ENCODE measurements around the gene ANKS6. TPM values are rescaled to one million over a fixed set of nuclear protein-coding genes. Genes with fewer than 3 reads are reported as not detected.

The ANKS6 gene
- total and polyA plus RNA-seq, 7 donors = 2.5 to 6.2 (median 4.7) TPM

DNA sequence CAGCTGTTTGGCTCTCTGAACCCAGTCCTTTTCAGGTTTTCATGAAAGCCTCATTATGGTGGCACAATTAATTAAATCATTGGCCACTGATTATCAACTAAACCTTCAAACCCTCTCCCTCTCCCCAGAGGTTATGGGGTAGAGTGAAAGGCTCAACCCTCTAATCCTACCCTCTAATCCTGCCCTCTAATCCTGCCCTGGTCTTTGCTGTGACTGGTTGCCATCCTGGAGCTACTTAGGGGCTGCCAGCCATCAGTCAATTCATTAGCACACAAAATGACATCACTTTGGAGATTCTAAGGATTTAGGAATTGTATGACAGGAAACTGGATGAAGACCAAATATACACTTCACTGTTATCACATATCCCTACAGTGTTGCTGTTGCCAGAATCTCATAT is 36.1 kb downstream of the ANKS6 start:
- H3K9me3 ChIP-seq = peaks cover 12% of the 10 kb centered on the region
- intact Hi-C loops (cut with DNase I) = no loop called here
- H3K4me1 ChIP-seq = no peaks in the 10 kb centered on the region
- H3K36me3 ChIP-seq (ENCODE audit: insufficient read depth in 1 of 2, low read depth in 1 of 2) = peaks cover 3 to 45% of the 10 kb centered on the region in 2 donors
- ATAC-seq (no peak), DNase-seq (no peak)
- TF ChIP-seq, protein P1, sequence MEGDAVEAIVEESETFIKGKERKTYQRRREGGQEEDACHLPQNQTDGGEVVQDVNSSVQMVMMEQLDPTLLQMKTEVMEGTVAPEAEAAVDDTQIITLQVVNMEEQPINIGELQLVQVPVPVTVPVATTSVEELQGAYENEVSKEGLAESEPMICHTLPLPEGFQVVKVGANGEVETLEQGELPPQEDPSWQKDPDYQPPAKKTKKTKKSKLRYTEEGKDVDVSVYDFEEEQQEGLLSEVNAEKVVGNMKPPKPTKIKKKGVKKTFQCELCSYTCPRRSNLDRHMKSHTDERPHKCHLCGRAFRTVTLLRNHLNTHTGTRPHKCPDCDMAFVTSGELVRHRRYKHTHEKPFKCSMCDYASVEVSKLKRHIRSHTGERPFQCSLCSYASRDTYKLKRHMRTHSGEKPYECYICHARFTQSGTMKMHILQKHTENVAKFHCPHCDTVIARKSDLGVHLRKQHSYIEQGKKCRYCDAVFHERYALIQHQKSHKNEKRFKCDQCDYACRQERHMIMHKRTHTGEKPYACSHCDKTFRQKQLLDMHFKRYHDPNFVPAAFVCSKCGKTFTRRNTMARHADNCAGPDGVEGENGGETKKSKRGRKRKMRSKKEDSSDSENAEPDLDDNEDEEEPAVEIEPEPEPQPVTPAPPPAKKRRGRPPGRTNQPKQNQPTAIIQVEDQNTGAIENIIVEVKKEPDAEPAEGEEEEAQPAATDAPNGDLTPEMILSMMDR (IDR thresholded peaks at IDR 0.05) = no peak
- H3K27ac ChIP-seq = no peak overlapping the region
- no peak overlapping the region for H3K4me3 ChIP-seq
- no peaks in the 10 kb centered on the region for H3K27me3 ChIP-seq (ENCODE audit: insufficient read depth in 3 of 3, low read length in 2 of 3)

DNA sequence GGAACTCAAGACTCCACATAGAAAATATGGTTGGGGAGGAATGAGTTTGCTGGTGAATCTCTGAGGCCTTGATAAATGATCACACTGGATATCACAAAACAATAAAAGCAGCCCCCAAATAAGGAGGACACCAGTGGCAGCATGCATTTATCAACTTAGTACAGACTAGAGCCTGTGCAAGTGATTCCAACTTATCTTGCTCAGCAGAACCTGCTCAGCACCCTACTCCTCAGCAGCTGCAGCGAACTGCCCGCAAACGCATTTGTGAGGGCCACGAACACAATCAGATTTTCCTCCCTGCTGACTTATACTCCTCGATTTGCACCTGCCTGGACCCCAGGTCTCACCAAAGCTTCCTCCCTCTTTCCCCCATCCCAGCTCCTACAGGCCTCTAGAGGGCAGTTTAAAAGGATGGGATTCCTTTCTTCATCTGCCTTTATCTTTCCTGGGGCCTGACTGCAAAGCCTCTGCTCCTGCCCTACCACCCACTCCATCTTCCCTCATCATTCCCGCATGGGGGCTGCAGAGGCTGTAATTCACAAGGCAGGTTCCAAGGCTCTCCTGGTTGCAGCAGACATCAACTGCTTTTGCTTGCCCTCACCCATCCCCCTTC is 41.2 kb downstream of the ANKS6 start:
- Histone ChIP-seq H3K9me3 (peaks cover 8% of the 10 kb centered on the region), H3K4me3 (no peak overlapping the region), H3K27me3 (ENCODE audit: insufficient read depth in 3 of 3, low read length in 2 of 3) (no peaks in the 10 kb centered on the region), H3K4me1 (no peaks in the 10 kb centered on the region), H3K36me3 (ENCODE audit: insufficient read depth in 1 of 2, low read depth in 1 of 2) (peaks cover 8 to 65% of the 10 kb centered on the region in 2 donors), H3K27ac (no peak overlapping the region)
- ATAC-seq (no peak), DNase-seq (no peak)
- TF ChIP-seq, protein P1 (IDR thresholded peaks at IDR 0.05) = no peak
- intact Hi-C loops (cut with DNase I) = no loop called here
- 91 to 94% (median 93%) methylated on average over 6 of the region's 6 CpGs for WGBS, 3 donors

DNA sequence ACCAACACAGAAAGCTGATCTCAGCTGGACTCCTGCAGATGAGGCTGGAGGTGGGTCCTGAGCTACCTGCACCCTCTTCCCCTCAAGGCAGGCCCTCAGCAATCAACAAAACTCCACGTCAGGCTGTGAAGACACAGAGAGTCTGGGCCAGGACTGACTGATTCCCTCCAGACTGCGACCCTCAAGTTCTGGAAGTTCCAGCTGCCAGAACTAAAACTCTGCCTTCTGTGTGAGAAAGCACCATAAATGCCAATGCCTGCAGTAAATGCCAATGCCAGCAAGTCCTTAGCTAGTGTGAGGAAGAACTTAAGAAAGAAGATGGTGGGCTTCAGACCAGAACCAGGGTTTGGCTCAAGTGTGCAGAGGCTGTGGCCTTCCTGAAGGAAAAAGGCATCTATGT is 45.1 kb downstream of the ANKS6 start:
- 80 to 92% (median 86%) methylated on average over 2 of the region's 2 CpGs for WGBS, 3 donors
- Histone ChIP-seq H3K27ac (no peak overlapping the region), H3K4me1 (no peaks in the 10 kb centered on the region), H3K27me3 (ENCODE audit: insufficient read depth in 3 of 3, low read length in 2 of 3) (no peaks in the 10 kb centered on the region), H3K4me3 (no peak overlapping the region), H3K36me3 (ENCODE audit: insufficient read depth in 1 of 2, low read depth in 1 of 2) (peaks cover 7 to 65% of the 10 kb centered on the region in 2 donors), H3K9me3 (no peaks in the 10 kb centered on the region)
- TF ChIP-seq, protein P1 (IDR thresholded peaks at IDR 0.05) = no peak
- intact Hi-C loops (cut with DNase I) = no loop called here
- DNase-seq = no peak
- ATAC-seq = no peak

DNA sequence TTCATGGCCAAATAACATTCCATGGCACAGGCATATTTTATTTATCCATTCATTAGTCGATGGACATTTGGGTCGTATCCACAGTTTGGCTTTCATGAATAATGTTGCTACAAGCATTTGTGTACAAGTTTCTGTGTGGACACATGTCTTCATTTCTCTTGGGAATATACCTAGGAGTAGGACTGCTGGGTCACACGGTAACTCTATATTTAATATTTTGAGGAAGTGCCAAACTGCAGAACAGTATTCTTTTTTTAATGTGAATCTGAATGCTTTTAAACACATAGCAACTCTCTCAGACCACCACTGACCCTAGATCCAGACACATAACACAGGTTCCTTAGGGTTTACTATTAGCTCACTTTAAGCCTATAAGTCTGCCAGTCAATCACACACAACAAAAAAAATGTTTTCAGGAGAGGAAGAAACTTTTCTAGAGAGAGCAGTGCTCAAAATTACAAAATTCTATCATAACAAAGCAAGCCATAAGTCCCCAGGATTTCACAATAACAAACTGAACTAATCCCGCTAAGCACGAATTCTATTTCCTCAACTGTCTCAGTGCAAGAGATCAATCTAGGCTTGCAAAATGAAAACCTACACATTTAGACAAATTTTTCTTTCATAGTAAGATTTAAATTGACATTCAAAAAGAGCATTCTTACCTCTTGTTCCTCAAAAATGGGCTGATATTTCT is 45.8 kb downstream of the ANKS6 start:
- no peaks in the 10 kb centered on the region for H3K9me3 ChIP-seq
- ATAC-seq (no peak), DNase-seq (no peak)
- no peaks in the 10 kb centered on the region for H3K4me1 ChIP-seq
- no peak overlapping the region for H3K4me3 ChIP-seq
- no peak overlapping the region for H3K27ac ChIP-seq
- TF ChIP-seq, protein P1 (IDR thresholded peaks at IDR 0.05) = no peak
- no peaks in the 10 kb centered on the region for H3K27me3 ChIP-seq (ENCODE audit: insufficient read depth in 3 of 3, low read length in 2 of 3)
- intact Hi-C loops (cut with DNase I) = no loop called here
- H3K36me3 ChIP-seq (ENCODE audit: insufficient read depth in 1 of 2, low read depth in 1 of 2) = peaks cover 6 to 60% of the 10 kb centered on the region in 2 donors
- WGBS, 3 donors = 83 to 90% (median 85%) methylated on average over 5 of the region's 5 CpGs
